Brain microvascular endothelial cell (primary cell): Measurements from ENCODE around the gene PHF13.

Experiments
- DNase-seq: peaks from one replicate; pipeline ENCODE4 v3.0.0-alpha.2; 2020
- H3K27ac ChIP-seq: fragments of 250-450 bp; sonication (Bioruptor Pico); 2 replicates; pipeline ENCODE4 v1.5.1; 2020; ENCODE audit warnings: mild to moderate bottlenecking, moderate library complexity
- H3K27me3 ChIP-seq: fragments of 250-450 bp; sonication (Bioruptor Pico); replicated peaks from 2 replicates; pipeline ENCODE4 v1.5.1; 2020; ENCODE audit warnings: mild to moderate bottlenecking
- H3K36me3 ChIP-seq: fragments of 250-450 bp; sonication (Bioruptor Pico); replicated peaks from 2 replicates; pipeline ENCODE4 v1.5.1; 2020; ENCODE audit warnings: mild to moderate bottlenecking
- H3K4me3 ChIP-seq: 2 replicates; pipeline ENCODE4 v1.5.1; 2011; ENCODE audit warnings: low read depth, mild to moderate bottlenecking, control low read depth, low read length, moderate library complexity
- CTCF ChIP-seq: IDR thresholded peaks from 2 replicates; pipeline ENCODE4 v1.5.1; 2011; ENCODE audit warnings: low read depth, mild to moderate bottlenecking, moderate library complexity, low read length, control low read depth, inconsistent platforms; ENCODE audit errors: missing control alignments
- in situ Hi-C: cut with HindIII; loops from 2 replicates; pipeline ENCODE4 v1.10.0; 2017; ENCODE audit warnings: low sequenced_read_pairs, low pct_ligation_motif_present

PHF13 gene

GRCh38 chr1:6592865-6593593 is 20.5 kb upstream of the PHF13 start:
- Histone ChIP-seq H3K4me3 (no peak overlapping the region), H3K27ac (no peak overlapping the region), H3K27me3 (no peaks in the 10 kb centered on the region), H3K36me3 (peaks cover 78% of the 10 kb centered on the region)
- no peak for DNase-seq
- TF ChIP-seq CTCF, result no peak
- in situ Hi-C loops, result no loop called here

GRCh38 chr1:6593810-6594209 is 19.7 kb upstream of the PHF13 start:
- Histone ChIP-seq H3K36me3 (peaks cover 76% of the 10 kb centered on the region), H3K4me3 (no peak overlapping the region), H3K27me3 (no peaks in the 10 kb centered on the region), H3K27ac (no peak overlapping the region)
- no peak for TF ChIP-seq CTCF
- in situ Hi-C loops, result no loop called here
- DNase-seq, result no peak

GRCh38 chr1:6594977-6595740 is 18.4 kb upstream of the PHF13 start:
- Histone ChIP-seq H3K4me3 (no peak overlapping the region), H3K27me3 (no peaks in the 10 kb centered on the region), H3K27ac (no peak overlapping the region), H3K36me3 (peaks cover 65% of the 10 kb centered on the region)
- in situ Hi-C loops, result no loop called here
- no peak for DNase-seq
- no peak for TF ChIP-seq CTCF

- no peak overlapping the region for H3K4me3 ChIP-seq
- no peak for TF ChIP-seq CTCF
- DNase-seq, result no peak
- in situ Hi-C loops, result no loop called here
- H3K36me3 ChIP-seq, result peaks cover 59% of the 10 kb centered on the region
- no peak overlapping the region for H3K27ac ChIP-seq
- H3K27me3 ChIP-seq, result no peaks in the 10 kb centered on the region
These were observed 17.2 kb upstream of the PHF13 start for GRCh38 chr1:6596351-6596750.

- in situ Hi-C loops, result no loop called here
- no peak overlapping the region for H3K27ac ChIP-seq
- TF ChIP-seq CTCF, result no peak
- H3K36me3 ChIP-seq, result peaks cover 56% of the 10 kb centered on the region
- no peak overlapping the region for H3K4me3 ChIP-seq
- no peak for DNase-seq
- H3K27me3 ChIP-seq, result no peaks in the 10 kb centered on the region
These were observed 16.4 kb upstream of the PHF13 start for GRCh38 chr1:6596886-6597776.
